Endothelial cell of umbilical vein (primary cell): Measurements from ENCODE around the gene RAB3GAP2. TPM values are rescaled to one million over a fixed set of nuclear protein-coding genes. Genes with fewer than 3 reads are reported as not detected.

Experiments used
- BruUV-seq: library from RNA; stranded (reverse); fragments of 400-500 nt; replicated peaks from 2 replicates; lab custom pipeline; 2021; lab: Mats Ljungman, UMichigan
- CTCF ChIA-PET: fragments of 300-600, 350-600 bp; sonication (Branson Sonifier 250); formaldehyde crosslinking; loops from one replicate; lab custom pipeline; 2021; ENCODE audit warnings: antibody characterized with exemption, inconsistent platforms; lab: Charles Lee
- POLR2A ChIA-PET: fragments of 300-600, 350-600 bp; sonication (Branson Sonifier 250); formaldehyde crosslinking; loops from one replicate; lab custom pipeline; 2021; ENCODE audit warnings: antibody characterized with exemption, inconsistent platforms; lab: Charles Lee
- DNase-seq: peaks from one replicate; pipeline ENCODE4 v3.0.0-alpha.2; 2011; ENCODE audit warnings: low read depth, low spot score
- FAIRE-seq: peaks from 2 replicates; lab custom pipeline; 2011; peaks lifted over from hg19 to GRCh38; lab: Jason Lieb, UNC
- H2AFZ ChIP-seq: 2 replicates; pipeline ENCODE4 v1.6.0; 2012; ENCODE audit warnings: low read depth, low read length, control low read depth, inconsistent platforms
- H3K27ac ChIP-seq: 2 replicates; pipeline ENCODE4 v1.5.1; 2011; ENCODE audit warnings: low read depth, mild to moderate bottlenecking, control low read depth, low read length, moderate library complexity; ENCODE audit not compliant: insufficient read depth
- H3K27me3 ChIP-seq, 2 experiments: 2 replicates each; pipeline versions ENCODE4 v1.6.0 to v1.6.1; 2011; ENCODE audit warnings: low read length in 2 of 2, mixed read lengths in 1 of 2; ENCODE audit not compliant: control insufficient read depth in 2 of 2, insufficient read depth in 2 of 2
- H3K36me3 ChIP-seq, 2 experiments: 2 replicates in 1 of 2; 3 replicates in 1 of 2; pipeline ENCODE4 v1.5.1; 2011; ENCODE audit warnings: low read length in 2 of 2, mild to moderate bottlenecking in 1 of 2, moderate library complexity in 1 of 2; ENCODE audit not compliant: control insufficient read depth in 2 of 2, insufficient read depth in 2 of 2; ENCODE audit errors: extremely low read depth in 1 of 2
- H3K4me1 ChIP-seq: 3 replicates; pipeline ENCODE4 v1.5.1; 2011; ENCODE audit warnings: mild to moderate bottlenecking, low read length; ENCODE audit not compliant: control insufficient read depth, insufficient read depth; ENCODE audit errors: extremely low read depth
- H3K4me2 ChIP-seq: 2 replicates; pipeline ENCODE4 v1.6.1; 2011; ENCODE audit warnings: low read length, control low read depth, mixed read lengths; ENCODE audit not compliant: insufficient read depth
- H3K4me3 ChIP-seq, 3 experiments: fragments of 200-600 bp in 1 of 3; sonication (generic), shearing (Covaris generic) in 1 of 3; replicated peaks in 1 of 3; 2 replicates each; pipeline ENCODE4 v1.5.1; 2011 to 2016; ENCODE audit warnings: control low read depth in 3 of 3, low read length in 3 of 3, mild to moderate bottlenecking in 2 of 3, inconsistent platforms in 1 of 3, low read depth in 1 of 3, moderate library complexity in 1 of 3; ENCODE audit not compliant: insufficient read depth in 1 of 3
- H3K79me2 ChIP-seq: 2 replicates; pipeline ENCODE4 v1.6.0; 2012; ENCODE audit warnings: low read length, inconsistent platforms; ENCODE audit not compliant: control insufficient read depth, insufficient read depth
- H3K9ac ChIP-seq: replicated peaks from 2 replicates; pipeline ENCODE3; 2011; ENCODE audit warnings: low read length, control low read depth; ENCODE audit not compliant: insufficient read depth; ENCODE audit errors: extremely low read depth
- H3K9me1 ChIP-seq: replicated peaks from 3 replicates; pipeline ENCODE4 v1.6.0; 2011; ENCODE audit warnings: mild to moderate bottlenecking, low read length; ENCODE audit not compliant: control insufficient read depth, insufficient read depth; ENCODE audit errors: extremely low read depth
- H3K9me3 ChIP-seq: replicated peaks from 2 replicates; pipeline ENCODE4 v1.5.1; 2012; ENCODE audit warnings: low read length, inconsistent platforms; ENCODE audit not compliant: control insufficient read depth, insufficient read depth
- H4K20me1 ChIP-seq: replicated peaks from 2 replicates; pipeline ENCODE3; 2011; ENCODE audit warnings: mild to moderate bottlenecking, low read length; ENCODE audit not compliant: control insufficient read depth, insufficient read depth; ENCODE audit errors: extremely low read depth
- EZH2 ChIP-seq: IDR thresholded peaks from 2 replicates; pipeline ENCODE4 v1.6.1; 2012; ENCODE audit warnings: borderline replicate concordance, low read depth, mild to moderate bottlenecking, moderate library complexity, low read length, inconsistent platforms; ENCODE audit not compliant: severe bottlenecking
- FOS ChIP-seq: IDR thresholded peaks from 2 replicates; pipeline ENCODE4 v1.6.1; 2011; ENCODE audit warnings: mild to moderate bottlenecking, low read length, moderate library complexity, borderline replicate concordance; ENCODE audit not compliant: insufficient read depth
- GATA2 ChIP-seq: IDR thresholded peaks from 2 replicates; pipeline ENCODE4 v1.7.0; 2011; ENCODE audit warnings: low read depth, mild to moderate bottlenecking, moderate library complexity, mixed read lengths, low read length; ENCODE audit not compliant: insufficient read length, insufficient read depth
- JUN ChIP-seq: IDR thresholded peaks from 2 replicates; pipeline ENCODE4 v1.6.1; 2011; ENCODE audit warnings: borderline replicate concordance, low read depth; ENCODE audit not compliant: insufficient read length, insufficient read depth
- MYC ChIP-seq: IDR thresholded peaks from one replicate; pipeline ENCODE4 v1.6.1; 2011; ENCODE audit warnings: mild to moderate bottlenecking, low read depth, low read length
- POLR2A ChIP-seq: IDR thresholded peaks from 2 replicates; pipeline ENCODE4 v1.6.1; 2012; ENCODE audit warnings: low read depth, mild to moderate bottlenecking, control low read depth, low read length
- POLR2AphosphoS5 ChIP-seq: IDR thresholded peaks from 2 replicates; pipeline ENCODE4 v1.6.1; 2012; ENCODE audit warnings: low read depth, mild to moderate bottlenecking, control low read depth, low read length, moderate library complexity; ENCODE audit not compliant: insufficient read depth
- dilution Hi-C: fragments of 300-500 bp; cut with MboI; formaldehyde crosslinking; loops from one replicate; pipeline ENCODE4 v1.15.0; 2019; ENCODE audit warnings: low sequenced_read_pairs; ENCODE audit not compliant: extremely low pct_ligation_motif_present
- intact Hi-C: fragments of 100-400 bp; cut with micrococcal nuclease; formaldehyde crosslinking; loops from one replicate; pipeline ENCODE4 v1.10.0; 2022
- polyA plus RNA-seq, 4 experiments: library from polyadenylated mRNA; depleted of rRNA in 3 of 4; stranded (reverse) in 3 of 4; unstranded in 1 of 4; fragments of >200 nt; gene quantifications; 2 replicates each; pipeline versions ENCODE4 v1.2.1 to v1.2.3, GENCODE V29; 2011 to 2012; ENCODE audit warnings: missing spikeins in 1 of 4
- total RNA-seq: library from RNA; stranded (reverse); gene quantifications from 2 replicates; pipeline ENCODE4 v1.2.3, GENCODE V29; 2021
- TF ChIP-seq, protein P1 (sequence below): IDR thresholded peaks from 2 replicates; pipeline ENCODE4 v1.6.1; 2011; ENCODE audit not compliant: insufficient read depth, insufficient read length
- TF ChIP-seq, protein P2 (sequence below), 2 donors: IDR thresholded peaks; 1 replicate in 1 of 2; 2 replicates in 1 of 2; pipeline ENCODE4 v1.5.1; 2011; ENCODE audit warnings: low read length in 2 of 2, mild to moderate bottlenecking in 2 of 2, moderate library complexity in 2 of 2, control low read depth in 1 of 2, inconsistent platforms in 1 of 2, low read depth in 1 of 2; ENCODE audit not compliant: insufficient read depth in 1 of 2; ENCODE audit errors: extremely low read depth in 1 of 2

RAB3GAP2 gene
- total and polyA plus RNA-seq, 2 donors (not counting 3 experiments of a cell fraction or from before 2014, with no cell fraction given), result 11.1 to 37.4 TPM

DNA sequence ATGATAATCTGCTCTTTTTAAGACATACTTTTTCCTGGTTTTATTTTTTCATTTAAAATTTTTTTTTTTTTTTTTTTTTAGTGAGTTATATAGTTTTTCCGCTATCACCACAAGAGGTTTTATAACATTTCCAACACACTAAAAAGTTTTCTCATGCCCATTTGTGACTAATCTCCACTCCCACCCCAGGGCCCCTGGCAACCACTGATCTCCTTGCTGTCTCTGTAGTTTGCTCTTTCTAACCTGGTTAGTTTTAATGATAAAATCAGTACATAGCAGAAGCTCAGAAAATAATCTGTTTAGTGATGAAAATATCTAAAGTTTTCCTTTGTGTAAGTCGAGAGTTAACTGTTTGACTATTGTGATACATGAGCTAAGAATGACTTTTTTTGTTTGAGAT lies 136.5 kb downstream of the RAB3GAP2 start:
- intact Hi-C loops (loop anchor here (2.0 kb wide), 1 partner anchor 21 kb away; no protein-coding TSS in a partner anchor), dilution Hi-C loops (no loop called here)
- Histone ChIP-seq H3K27ac (no peak overlapping the region), H3K9me3 (no peaks in the 10 kb centered on the region), H2AFZ (no peak overlapping the region), H3K4me1 (peaks cover 7% of the 10 kb centered on the region), H3K4me3 (no peak overlapping the region), H3K36me3 (peaks cover 3 to 4% of the 10 kb centered on the region in 2 experiments), H3K79me2 (no peaks in the 10 kb centered on the region), H3K27me3 (no peaks in the 10 kb centered on the region), H4K20me1 (no peaks in the 10 kb centered on the region), H3K9ac (no peak overlapping the region), H3K4me2 (no peak overlapping the region), H3K9me1 (no peaks in the 10 kb centered on the region)
- TF ChIP-seq GATA2, result no peak
- TF ChIP-seq EZH2, result no peak
- TF ChIP-seq, protein P1, sequence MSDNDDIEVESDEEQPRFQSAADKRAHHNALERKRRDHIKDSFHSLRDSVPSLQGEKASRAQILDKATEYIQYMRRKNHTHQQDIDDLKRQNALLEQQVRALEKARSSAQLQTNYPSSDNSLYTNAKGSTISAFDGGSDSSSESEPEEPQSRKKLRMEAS, result no peak
- no peak for TF ChIP-seq FOS
- TF ChIP-seq, protein P2, sequence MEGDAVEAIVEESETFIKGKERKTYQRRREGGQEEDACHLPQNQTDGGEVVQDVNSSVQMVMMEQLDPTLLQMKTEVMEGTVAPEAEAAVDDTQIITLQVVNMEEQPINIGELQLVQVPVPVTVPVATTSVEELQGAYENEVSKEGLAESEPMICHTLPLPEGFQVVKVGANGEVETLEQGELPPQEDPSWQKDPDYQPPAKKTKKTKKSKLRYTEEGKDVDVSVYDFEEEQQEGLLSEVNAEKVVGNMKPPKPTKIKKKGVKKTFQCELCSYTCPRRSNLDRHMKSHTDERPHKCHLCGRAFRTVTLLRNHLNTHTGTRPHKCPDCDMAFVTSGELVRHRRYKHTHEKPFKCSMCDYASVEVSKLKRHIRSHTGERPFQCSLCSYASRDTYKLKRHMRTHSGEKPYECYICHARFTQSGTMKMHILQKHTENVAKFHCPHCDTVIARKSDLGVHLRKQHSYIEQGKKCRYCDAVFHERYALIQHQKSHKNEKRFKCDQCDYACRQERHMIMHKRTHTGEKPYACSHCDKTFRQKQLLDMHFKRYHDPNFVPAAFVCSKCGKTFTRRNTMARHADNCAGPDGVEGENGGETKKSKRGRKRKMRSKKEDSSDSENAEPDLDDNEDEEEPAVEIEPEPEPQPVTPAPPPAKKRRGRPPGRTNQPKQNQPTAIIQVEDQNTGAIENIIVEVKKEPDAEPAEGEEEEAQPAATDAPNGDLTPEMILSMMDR (IDR thresholded peaks at IDR 0.05; ENCODE audit: extremely low read depth in 1 of 2, insufficient read depth in 1 of 2, low read depth in 1 of 2, low read length in 2 of 2), result no peak
- no peak for TF ChIP-seq MYC
- TF ChIP-seq POLR2AphosphoS5, result no peak
- TF ChIP-seq POLR2A, result no peak
- TF ChIP-seq JUN, result no peak
- no peak for FAIRE-seq
- POLR2A ChIA-PET, result no interaction called here
- DNase-seq, result no peak
- BruUV-seq, result no TSS peak
- CTCF ChIA-PET, result interaction anchor here (0.9 to 3.5 kb wide), 4 partner anchors 8 to 145 kb away, joined by 3 to 23 read pairs (median 4); no protein-coding TSS in a partner anchor
